HG03060 (cell line): Measurements from ENCODE around the gene C1orf198.

Experiments
- ATAC-seq: cut with Tn5 transposase; IDR thresholded peaks from one replicate; pipeline ENCODE4 v1.9.1; 2021; ENCODE audit warnings: low read depth, moderate number of reproducible peaks; ENCODE audit not compliant: unreplicated experiment

The C1orf198 gene

GRCh38 chr1:230836793-230837192 lies 31.5 kb downstream of the C1orf198 start:
- no peak for ATAC-seq

GRCh38 chr1:230836347-230836746 lies 32.0 kb downstream of the C1orf198 start:
- no peak for ATAC-seq

- ATAC-seq = no peak
These were observed 34.0 kb downstream of the C1orf198 start for GRCh38 chr1:230834292-230834691.

- ATAC-seq = no peak
These were observed 34.8 kb downstream of the C1orf198 start for GRCh38 chr1:230833511-230833910.

- ATAC-seq = no peak
These were observed 35.8 kb downstream of the C1orf198 start for GRCh38 chr1:230832476-230832875.

GRCh38 chr1:230831771-230832170 lies 36.5 kb downstream of the C1orf198 start:
- no peak for ATAC-seq

- ATAC-seq = no peak
These were observed 39.9 kb downstream of the C1orf198 start for GRCh38 chr1:230828421-230828820.

GRCh38 chr1:230827801-230828200 lies 40.5 kb downstream of the C1orf198 start:
- ATAC-seq = no peak

- no peak for ATAC-seq
These were observed 41.1 kb downstream of the C1orf198 start for GRCh38 chr1:230827081-230827681.

- no peak for ATAC-seq
These were observed 42.0 kb downstream of the C1orf198 start for GRCh38 chr1:230826166-230826875.

- ATAC-seq = no peak
These were observed 42.6 kb downstream of the C1orf198 start for GRCh38 chr1:230825761-230826160.

GRCh38 chr1:230824919-230825721 lies 43.2 kb downstream of the C1orf198 start:
- no peak for ATAC-seq

GRCh38 chr1:230824551-230824918 lies 43.8 kb downstream of the C1orf198 start:
- ATAC-seq = no peak

GRCh38 chr1:230823931-230824381 lies 44.4 kb downstream of the C1orf198 start:
- no peak for ATAC-seq

- no peak for ATAC-seq
These were observed 44.9 kb downstream of the C1orf198 start for GRCh38 chr1:230823426-230823825.

GRCh38 chr1:230822092-230822581 lies 46.2 kb downstream of the C1orf198 start:
- no peak for ATAC-seq

- no peak for ATAC-seq
These were observed 47.0 kb downstream of the C1orf198 start for GRCh38 chr1:230821346-230821745.

- ATAC-seq = no peak
These were observed 47.8 kb downstream of the C1orf198 start for GRCh38 chr1:230820568-230820967.

GRCh38 chr1:230819976-230820375 lies 48.3 kb downstream of the C1orf198 start:
- no peak for ATAC-seq

- ATAC-seq = no peak
These were observed 49.4 kb downstream of the C1orf198 start for GRCh38 chr1:230818901-230819300.

- no peak for ATAC-seq
These were observed 50.0 kb downstream of the C1orf198 start for GRCh38 chr1:230818367-230818766.
